NCI-H2196 (cell line): ENCODE measurements around the gene TYR.
"Not testable (repeated sequence)": the region's sequence is repeated elsewhere in the genome, so short reads cannot be mapped to it uniquely, and the experiment has no call there.

ENCODE experiments used
- DNase-seq: peaks from one replicate; lab custom pipeline; 2025; ENCODE audit not compliant: unreplicated experiment; lab: John Stamatoyannopoulos, UW

Gene TYR

GRCh38 chr11:89342880-89343572, 165.4 kb downstream of the TYR start:
- not testable (repeated sequence) for DNase-seq
